GM19397 (cell line): ENCODE measurements around the gene WAPL.

ENCODE experiments used
- ATAC-seq: cut with Tn5 transposase; IDR thresholded peaks from one replicate; pipeline ENCODE4 v1.9.1; 2021; ENCODE audit warnings: mild to moderate bottlenecking, moderate library complexity; ENCODE audit not compliant: unreplicated experiment

Gene WAPL

GRCh38 chr10:86481761-86482160, 39.8 kb downstream of the WAPL start:
- ATAC-seq, result no peak

DNA sequence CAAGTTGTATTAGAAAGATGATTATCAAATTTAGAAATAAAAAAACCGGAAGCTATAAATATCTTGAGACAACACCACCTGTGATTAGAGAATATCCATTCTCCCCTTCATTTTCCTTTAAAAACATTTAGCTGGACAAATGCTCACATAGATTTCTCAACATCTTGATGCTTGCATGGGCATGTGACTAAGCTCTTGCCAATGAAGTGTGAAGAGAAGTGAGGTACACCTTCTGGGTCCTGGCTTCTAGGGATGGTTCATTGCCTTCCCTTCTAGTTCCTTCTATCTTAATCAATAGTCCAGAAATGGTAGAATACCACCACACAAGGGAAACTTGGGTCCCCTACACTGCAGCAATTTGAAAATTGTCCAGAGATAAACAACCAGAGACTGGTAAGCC, 41.0 kb downstream of the WAPL start:
- no peak for ATAC-seq

DNA sequence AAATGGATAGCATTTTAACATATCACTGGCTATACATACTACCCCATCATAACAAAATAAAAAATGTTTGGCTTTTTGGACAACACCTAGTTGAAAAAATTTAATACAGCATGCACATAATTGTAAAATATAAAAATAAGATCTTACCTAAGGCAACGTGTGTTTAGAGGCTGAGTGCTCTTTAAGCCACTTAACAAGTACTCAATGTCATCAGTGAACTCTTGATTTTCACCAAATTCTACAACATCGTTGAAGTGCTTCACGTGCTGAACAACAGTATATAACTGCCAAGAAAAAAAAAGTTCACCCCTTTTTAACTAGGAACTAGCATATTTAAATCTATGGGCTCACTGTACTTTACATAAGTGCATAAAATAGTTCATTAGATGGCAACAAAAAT, 49.5 kb downstream of the WAPL start:
- no peak for ATAC-seq

GRCh38 chr10:86461963-86462804, 59.4 kb downstream of the WAPL start:
- no peak for ATAC-seq

GRCh38 chr10:86451604-86451960, 70.0 kb downstream of the WAPL start:
- ATAC-seq, result no peak

GRCh38 chr10:86450806-86451603, 70.6 kb downstream of the WAPL start:
- ATAC-seq, result no peak

DNA sequence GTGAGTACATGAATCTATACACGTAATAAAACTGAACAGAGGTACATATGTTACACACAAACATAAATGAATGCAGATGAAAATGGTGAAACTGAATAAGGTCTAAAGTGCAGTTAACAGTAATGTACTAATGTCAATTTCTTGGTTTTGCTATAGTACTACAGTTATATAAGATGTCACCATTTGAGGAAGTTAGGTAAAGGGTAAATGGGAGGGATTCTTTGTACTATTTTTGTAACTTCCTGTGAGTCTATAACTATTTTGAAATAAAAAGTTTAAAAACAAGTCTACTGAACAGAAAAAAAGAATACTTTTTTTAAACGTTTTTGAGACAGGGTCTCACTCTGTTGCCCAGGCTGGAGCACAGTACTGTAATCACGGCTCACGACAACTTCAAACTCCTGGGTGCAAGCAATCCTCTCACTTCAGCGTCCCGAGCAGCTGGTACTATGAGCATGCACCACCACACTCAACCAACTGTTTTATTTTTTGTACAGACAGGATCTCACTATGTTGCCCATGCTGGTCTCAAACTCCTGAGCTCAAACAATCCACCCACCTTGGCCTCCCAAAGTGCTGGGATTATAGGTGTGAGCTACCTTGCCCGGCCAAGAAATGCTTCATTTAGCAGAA, 71.5 kb downstream of the WAPL start:
- ATAC-seq, result no peak

DNA sequence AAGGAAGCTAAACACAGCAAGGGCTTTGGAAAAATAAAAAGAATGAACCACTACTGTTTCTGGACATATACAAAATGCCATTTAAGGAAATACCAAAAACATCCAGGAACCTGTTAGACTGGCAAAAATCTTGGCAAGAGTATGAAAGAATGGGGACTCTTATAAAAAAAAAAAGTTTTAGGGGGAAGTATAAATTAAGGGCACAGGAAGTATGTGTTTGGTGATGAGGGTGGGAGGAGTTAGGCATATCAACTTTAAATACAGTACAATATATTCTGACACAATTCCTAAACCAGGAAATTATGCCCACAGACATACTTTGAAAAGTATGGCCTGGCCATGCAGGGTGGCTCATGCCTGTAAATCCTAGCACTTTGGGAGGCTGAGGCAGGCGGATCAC, 74.2 kb downstream of the WAPL start:
- ATAC-seq, result no peak

GRCh38 chr10:86446987-86447386, 74.6 kb downstream of the WAPL start:
- ATAC-seq, result no peak

DNA sequence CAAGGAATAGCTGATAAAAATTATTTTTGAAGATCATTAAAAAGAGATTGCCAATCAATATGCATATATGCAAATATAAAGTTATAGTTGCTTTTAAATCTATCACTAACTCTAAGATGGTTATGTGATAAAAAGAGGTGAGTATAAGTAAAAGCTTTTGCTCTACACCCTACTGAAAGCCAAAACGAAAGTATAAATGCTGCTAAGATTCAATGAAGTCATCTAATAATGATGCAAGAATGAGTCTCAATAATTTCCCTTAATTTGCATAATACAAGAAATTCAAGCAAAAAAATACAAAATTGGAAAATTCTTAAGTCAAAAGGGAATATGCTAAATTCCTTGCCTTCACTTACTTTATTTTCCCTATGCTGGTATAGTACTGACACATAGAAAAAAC, 75.2 kb downstream of the WAPL start:
- ATAC-seq, result no peak

- ATAC-seq, result no peak
Observed at GRCh38 chr10:86443936-86444335, 77.7 kb downstream of the WAPL start.

GRCh38 chr10:86443069-86443468, 78.5 kb downstream of the WAPL start:
- no peak for ATAC-seq

- no peak for ATAC-seq
Observed at GRCh38 chr10:86440874-86441843, 80.4 kb downstream of the WAPL start.

DNA sequence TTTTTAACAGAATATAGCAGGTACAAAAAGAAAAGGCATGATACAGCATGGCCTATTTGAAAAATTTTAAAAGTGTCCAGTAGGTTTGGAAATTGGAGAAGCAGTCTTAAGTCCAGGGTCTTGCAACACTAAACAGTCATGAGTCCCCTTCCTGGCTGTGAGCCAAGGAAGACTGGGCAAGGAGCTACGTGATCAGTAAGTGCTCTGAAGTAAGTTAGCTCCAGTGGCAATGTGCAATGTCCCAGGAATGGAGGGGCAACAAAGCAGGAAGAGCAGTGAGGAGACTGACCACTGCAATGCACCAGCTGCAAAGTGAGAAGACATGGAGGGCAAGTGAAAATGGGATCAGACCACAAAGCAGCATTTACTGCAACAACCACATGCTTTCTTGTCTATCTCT, 82.0 kb downstream of the WAPL start:
- ATAC-seq, result no peak

- ATAC-seq, result no peak
Observed at GRCh38 chr10:86438091-86438749, 83.4 kb downstream of the WAPL start.

GRCh38 chr10:86437447-86437846, 84.1 kb downstream of the WAPL start:
- no peak for ATAC-seq

GRCh38 chr10:86436963-86437362, 84.6 kb downstream of the WAPL start:
- no peak for ATAC-seq

GRCh38 chr10:86434656-86435055, 86.9 kb downstream of the WAPL start:
- ATAC-seq, result no peak

DNA sequence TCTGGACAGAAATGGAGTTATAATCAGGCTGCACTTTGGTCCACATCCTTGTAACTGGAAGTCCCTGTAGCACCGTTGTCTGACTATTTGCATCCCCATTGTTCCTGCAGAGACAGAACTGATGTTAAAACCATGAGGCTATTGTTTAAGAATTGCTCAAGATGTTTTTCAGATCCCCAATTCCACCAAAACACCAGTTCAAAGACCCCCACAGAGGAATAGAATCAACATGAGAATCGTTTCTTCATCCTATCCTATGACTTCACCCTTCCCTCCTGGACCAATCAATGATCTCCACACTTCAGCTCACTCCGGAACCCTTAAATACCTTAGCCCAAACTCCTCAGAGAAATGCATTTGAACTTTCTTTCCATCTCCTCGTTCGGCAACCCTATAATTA, 97.9 kb downstream of the WAPL start:
- ATAC-seq, result no peak

DNA sequence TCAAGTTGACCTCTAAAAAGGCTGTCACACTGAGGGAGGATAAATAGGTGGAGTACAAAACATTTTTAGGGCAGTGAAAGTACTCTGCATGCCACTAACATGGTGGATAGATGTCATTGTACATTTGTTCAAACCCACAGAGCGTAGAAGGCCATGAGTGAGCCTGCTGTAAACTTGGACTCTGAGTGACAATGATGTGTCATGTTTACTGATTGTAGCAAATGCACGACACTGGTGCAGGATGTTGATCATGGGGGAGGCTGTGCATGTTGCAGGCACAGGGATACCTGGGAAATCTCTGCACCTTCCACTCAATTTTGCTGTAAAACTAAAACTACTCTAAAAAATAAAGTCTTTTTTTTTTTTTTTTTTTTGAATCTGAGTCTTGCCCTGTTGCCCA, 102.5 kb downstream of the WAPL start:
- no peak for ATAC-seq
